NCI-H748 (cell line): ENCODE data around the gene CCNDBP1.
A peak's percentile ranks its signal among the peaks of the same experiment; 100 is the strongest.
"Not testable (repeated sequence)": the region's sequence is repeated elsewhere in the genome, so short reads cannot be mapped to it uniquely, and the experiment has no call there.

Experiments used
- DNase-seq: peaks from one replicate; lab custom pipeline; 2025; ENCODE audit not compliant: unreplicated experiment; lab: John Stamatoyannopoulos, UW

Gene CCNDBP1

DNA sequence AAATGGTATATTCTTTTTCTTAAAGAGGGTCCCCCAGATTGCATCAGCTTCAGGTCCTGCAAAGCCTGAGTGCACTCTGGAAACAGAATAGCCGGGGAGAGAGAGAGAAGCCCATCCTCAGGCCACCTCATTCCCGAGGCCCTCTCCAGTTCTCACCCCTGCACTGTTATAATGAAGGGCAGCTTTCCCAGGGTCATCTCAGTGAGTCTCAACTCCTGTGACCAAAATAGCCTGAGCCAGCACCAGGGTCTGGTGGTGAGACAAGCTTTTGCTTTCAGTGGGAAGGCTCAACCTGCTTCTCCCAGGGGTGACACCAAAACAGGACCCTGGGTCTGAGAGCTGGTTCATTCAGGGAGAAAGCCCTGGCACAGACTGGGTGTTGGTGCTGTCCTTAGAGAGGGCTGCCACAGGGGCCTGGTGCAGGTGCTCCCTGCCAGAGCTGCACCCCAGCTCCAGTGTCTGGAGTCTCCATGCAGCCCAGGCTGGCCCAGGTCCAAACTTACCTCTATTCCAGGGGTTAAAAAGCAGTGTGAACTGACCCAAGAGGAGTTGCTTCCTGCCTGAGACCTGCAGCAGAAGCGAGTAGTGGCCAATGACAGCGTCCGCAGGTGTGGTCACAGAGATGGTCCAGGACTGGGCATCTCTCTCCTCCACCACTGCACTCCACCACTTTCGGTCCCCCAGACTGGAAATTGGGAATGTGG, 29.5 kb downstream of the CCNDBP1 start:
- no peak for DNase-seq

DNA sequence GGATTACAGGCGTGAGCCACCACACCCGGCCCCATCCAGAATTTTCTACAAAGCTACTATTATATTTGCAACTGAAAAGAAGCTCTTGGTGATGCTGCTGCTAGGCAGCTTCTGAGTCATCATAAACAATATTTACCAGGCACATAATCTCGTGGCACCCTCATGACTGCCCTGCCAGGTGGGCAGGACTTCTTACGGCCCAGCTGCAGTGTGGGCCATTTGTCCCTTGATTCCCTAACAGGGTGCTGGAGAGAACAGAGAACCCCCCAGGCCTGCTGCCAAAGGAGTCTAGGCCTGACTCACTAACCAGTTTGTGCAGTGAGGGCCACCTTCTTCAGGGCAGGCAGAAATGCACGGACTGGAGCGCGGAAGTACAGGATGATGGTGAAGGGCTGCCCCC, 30.8 kb downstream of the CCNDBP1 start:
- no peak for DNase-seq

DNA sequence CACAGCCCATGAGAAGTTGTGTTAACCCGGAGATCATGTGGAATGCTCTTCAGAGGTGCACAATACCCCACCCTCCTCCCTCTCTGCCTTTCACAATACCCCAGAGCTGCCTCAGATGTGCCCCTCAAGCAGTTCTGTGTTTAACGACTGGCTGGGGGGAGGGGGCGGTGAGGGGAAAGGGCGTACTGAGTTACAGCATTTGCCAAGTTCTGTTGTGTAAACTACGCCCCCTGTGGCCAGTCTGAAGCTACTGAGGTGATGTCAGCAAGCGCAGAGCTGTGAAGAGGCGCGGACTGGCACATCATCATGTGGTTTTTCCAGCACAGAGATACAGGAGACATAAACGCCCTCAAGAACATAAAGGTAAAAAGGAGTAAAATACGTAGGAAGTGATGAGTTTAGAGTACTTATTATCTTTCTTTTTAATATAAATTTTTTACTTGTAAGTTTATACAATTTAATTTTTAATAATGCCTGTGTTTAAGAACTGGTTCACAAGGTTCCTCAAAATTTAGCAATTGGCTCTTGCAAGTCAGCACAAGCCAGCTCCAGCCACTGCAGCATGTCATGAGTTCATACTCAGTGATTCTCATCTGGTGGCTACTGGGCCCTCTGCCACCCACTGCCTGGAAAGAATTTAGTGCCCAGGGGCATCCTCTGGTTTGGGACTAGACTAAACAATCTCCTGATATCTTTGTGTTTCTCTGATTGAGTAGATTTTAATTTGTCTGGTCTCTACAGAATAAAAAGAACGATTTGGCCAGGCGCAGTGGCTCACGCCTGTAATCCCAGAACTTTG, 33.9 kb downstream of the CCNDBP1 start:
- peak; percentile 25 for DNase-seq

DNA sequence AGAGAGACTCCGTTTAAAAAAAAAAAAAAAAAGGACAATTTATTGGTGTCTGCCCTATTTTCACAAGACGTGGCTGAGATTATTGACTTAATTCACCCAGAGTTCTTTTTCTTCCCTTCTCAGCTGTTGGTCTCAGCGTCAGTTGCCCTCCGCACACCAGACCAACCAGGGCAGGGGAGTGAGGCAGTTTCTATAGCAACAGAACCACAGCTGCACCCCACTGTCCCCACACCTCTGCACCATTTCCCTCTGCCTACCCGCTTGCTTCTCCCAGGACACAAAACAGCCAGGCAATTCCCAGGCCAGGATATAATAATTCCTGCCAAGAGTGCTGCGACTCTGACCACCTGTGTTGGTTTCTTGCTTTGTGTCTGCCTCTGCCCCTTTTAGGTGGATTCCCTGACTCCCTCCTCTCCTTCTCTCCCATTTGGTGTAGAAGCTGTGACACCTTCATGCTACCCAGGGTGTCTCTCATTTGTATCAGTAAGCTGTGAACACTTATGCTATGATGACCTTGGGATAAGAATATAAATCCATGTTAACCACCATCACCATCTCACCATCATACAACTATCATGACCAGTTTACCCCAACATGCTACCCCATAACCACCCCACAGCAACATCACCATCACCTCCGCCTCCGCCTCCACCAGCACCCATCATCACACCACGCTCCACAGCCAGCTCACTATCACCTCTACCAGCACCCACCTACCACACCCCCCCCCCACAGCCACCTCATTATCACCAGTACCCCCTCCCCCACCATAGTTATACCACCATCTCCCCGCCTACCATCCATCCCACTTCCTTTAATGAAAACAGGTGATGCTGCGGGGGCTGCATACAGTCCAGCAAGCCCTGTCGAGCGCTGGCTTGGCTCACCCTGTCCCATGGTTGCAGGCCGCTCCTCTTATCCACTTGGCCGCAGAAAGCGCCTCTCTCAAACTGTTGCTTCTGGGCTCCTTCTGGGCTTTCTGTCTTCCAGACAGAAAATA, 35.0 kb downstream of the CCNDBP1 start:
- DNase-seq = no peak

DNA sequence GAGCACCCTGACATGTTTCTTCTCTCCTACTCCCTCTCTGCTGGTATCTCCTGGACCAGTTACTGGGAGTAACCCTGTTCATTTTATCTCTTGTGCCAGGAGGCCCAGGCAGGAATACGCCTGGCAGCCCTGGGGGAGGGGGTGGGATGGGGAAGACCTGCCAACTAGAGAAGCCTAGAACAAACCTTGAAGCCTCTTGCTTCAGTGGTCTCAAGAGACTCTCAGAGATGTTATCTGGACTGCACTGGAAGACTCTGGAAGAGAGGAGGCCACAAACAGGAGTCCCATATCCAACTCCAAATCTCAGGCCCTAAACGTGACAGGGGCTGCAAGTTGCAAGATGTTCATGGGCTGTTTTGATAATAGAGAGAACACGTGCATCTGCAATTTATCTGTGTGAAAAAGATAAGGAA, 35.8 kb downstream of the CCNDBP1 start, which contains the start of gene EPB42:
Gene EPB42 (minus strand): TSS at position 28 of the 413 bp plus-strand sequence. CDS start 193 bp downstream, outside the sequence.
- no peak for DNase-seq

GRCh38 chr15:43221422-43221821, 36.2 kb downstream of the CCNDBP1 start:
- no peak for DNase-seq

- peak; percentile 61 for DNase-seq
These were observed 40.2 kb downstream of the CCNDBP1 start for GRCh38 chr15:43225201-43225949.

- DNase-seq = not testable (repeated sequence)
These were observed 40.7 kb downstream of the CCNDBP1 start for GRCh38 chr15:43225950-43226255.

DNA sequence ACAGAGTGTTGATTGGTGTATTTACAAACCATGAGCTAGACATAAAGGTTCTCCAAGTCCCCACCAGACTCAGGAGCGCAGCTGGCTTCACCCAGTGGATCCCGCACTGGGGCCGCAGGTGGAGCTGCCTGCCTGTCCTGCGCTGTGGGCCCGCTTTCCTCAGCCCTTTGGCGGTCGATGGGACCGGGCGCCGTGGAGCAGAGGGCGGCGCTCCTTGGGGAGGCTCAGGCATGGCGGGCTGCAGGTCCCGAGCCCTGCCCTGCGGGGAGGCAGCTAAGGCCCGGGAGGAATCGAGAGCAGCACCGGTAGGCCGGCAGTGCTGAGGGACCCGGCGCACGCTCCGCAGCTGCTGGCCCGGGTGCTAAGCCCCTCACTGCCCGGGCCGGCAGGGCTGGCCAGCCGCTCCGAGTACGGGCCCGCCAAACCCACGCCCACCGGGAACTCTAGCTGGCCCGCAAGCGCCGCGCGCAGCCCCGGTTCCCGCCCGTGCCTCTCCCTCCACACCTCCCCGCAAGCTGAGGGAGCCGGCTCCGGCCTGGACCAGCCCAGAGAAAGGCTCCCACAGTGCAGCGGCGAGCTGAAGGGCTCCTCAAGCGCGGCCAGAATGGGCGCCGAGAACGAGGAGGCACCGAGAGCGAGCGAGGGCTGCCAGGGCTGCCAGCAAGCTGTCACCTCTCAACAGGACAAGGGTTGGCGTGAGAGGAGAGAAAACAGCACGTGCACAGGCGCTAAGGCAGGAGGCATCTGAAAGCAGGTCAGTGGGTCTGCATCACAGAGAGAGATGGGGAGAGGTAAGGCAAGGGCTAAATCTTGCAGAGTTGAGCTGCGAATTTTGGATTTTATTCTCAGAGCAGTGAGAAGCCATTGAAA, 41.5 kb downstream of the CCNDBP1 start:
- no peak for DNase-seq

DNA sequence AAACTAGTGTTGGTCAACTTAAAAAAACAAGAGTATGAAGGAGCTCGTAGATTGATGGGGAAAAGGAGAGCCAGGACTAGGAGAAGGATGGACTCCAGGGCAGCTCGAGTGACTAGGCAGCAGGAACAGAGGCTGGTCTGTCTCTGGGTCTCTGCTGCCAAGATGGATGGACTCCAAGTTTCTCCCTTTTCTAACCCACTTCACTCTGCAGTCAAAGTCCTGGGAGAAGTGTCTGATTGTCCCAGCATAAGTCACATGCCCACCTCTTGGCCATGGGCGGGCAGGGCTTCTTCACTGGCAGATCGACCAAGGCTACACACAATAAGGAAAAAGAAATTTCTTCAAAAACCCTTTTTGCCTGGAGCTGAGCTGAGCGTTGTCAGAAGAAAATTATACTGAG, 44.8 kb downstream of the CCNDBP1 start:
- DNase-seq = no peak

- no peak for DNase-seq
These were observed 45.5 kb downstream of the CCNDBP1 start for GRCh38 chr15:43230640-43231115.

DNA sequence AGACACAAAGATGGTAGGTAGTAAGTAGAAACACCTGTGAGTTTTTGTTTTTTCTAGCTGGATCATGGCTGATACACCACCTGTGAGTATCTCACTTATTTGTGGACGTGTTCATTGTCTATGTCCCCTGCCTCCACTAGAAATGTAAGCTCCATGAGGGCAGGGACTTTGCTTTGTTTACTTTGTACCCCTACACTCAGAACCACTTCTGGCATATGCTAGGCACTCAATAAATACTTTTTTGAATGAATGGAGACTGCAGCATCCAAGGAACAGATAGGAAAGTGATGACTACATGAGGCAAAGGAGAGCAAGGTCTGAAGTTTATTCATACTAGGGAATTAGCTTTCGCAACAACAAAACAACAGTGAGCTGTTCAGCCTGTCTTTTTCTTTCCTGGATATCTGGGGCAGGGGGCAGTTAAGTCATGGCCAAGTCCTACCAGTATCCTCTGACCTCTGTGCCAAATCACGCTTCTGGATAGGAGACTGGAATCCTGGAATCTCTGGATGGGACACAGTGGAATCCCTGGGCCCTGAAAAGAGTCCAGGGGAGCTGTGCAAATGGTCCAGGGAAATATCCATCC, 47.2 kb downstream of the CCNDBP1 start:
- DNase-seq = no peak

- no peak for DNase-seq
These were observed 50.3 kb downstream of the CCNDBP1 start for GRCh38 chr15:43235536-43235935.

GRCh38 chr15:43237842-43238470, 52.8 kb downstream of the CCNDBP1 start:
- DNase-seq = no peak

DNA sequence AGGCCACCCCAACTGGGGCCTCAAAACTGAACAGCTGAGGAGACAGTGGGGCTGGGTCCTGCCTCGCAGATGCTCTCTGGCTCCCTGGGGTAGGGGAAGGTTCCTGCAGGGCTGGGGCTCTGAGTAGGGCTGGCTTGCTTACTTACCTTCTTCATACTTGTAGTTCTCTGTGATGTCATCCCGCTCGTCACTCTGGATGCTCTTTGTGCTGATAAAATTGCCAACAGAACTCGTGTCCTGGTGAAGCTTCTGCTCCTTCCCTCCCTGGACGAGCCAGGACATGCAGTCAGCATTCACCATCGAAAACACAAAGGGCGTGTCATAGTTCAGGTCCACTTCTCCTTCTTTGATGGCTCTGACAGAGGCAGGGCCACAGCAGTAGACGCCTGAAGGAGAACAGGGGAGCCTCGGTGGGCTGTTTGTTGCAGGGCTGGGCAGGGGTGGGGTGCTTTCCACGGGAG, 53.5 kb downstream of the CCNDBP1 start:
- DNase-seq = no peak

GRCh38 chr15:43239732-43240491, 54.7 kb downstream of the CCNDBP1 start:
- DNase-seq = no peak

- DNase-seq = no peak
These were observed 55.9 kb downstream of the CCNDBP1 start for GRCh38 chr15:43241100-43241499.

DNA sequence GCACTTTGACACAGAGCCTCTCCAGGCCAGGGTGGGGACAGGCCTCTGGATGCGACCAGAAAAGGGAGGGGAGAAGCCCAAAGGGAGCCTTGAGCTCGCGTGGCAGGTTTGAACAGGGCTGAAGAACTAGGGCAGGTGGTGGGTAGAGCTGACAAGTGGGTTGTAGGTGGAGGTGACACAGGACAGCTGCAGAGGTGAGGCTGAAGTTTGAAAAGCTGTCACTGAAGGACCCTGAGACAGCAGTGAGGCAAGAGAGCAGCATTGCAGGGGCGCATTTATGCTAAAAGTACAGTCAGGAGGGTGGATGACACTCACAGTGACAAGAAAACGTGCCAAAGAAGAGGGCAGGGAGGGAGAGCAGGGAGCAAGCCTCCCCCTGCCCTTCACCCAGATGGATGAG, 57.4 kb downstream of the CCNDBP1 start:
- no peak for DNase-seq
